ENCODE measurements around the gene SRCAP. TPM values are rescaled to one million over a fixed set of nuclear protein-coding genes. Genes with fewer than 3 reads are reported as not detected.
A peak's percentile ranks its signal among the peaks of the same experiment; 100 is the strongest.

SRCAP gene
- total RNA-seq, 1 experiment from 2014 or later, result 60.7 TPM

- Mint-ChIP-seq H3K9me3 (ENCODE audit: unreplicated experiment) (no peaks in the 10 kb centered on the region), H3K27me3 (ENCODE audit: insufficient read depth, unreplicated experiment) (no peaks in the 10 kb centered on the region), H3K4me3 (ENCODE audit: unreplicated experiment) (no peak overlapping the region), H3K36me3 (ENCODE audit: insufficient read depth, unreplicated experiment) (peaks cover 90% of the 10 kb centered on the region), H3K4me1 (ENCODE audit: insufficient read depth, unreplicated experiment) (peaks cover 5% of the 10 kb centered on the region), H3K27ac (ENCODE audit: low read depth, unreplicated experiment) (peak overlapping the region; percentile 7)
- POLR2A ChIA-PET, result interaction anchor here (1.1 to 1.7 kb wide), 3 partner anchors 13 to 23 kb away, joined by 4 to 5 read pairs (median 5); partner anchors contain the start of gene PHKG2
- no peak for TF ChIP-seq CTCF (IDR thresholded peaks at IDR 0.05; ENCODE audit: unreplicated experiment)
- BruUV-seq (replicated peaks), result no TSS peak
- intact Hi-C loops (cut with micrococcal nuclease), result no loop called here
- no peak for DNase-seq (ENCODE audit: unreplicated experiment)
- CTCF ChIA-PET, result interaction anchor here (0.7 kb wide), 2 partner anchors 28 to 430 kb away, joined by 3 to 4 read pairs; no protein-coding TSS in a partner anchor
Observed at GRCh38 chr16:30724641-30725417, 25.9 kb downstream of the SRCAP start.

- Mint-ChIP-seq H3K36me3 (ENCODE audit: insufficient read depth, unreplicated experiment) (peaks cover 90% of the 10 kb centered on the region), H3K4me1 (ENCODE audit: insufficient read depth, unreplicated experiment) (peaks cover 5% of the 10 kb centered on the region), H3K27ac (ENCODE audit: low read depth, unreplicated experiment) (peak overlapping the region; percentile 7), H3K27me3 (ENCODE audit: insufficient read depth, unreplicated experiment) (no peaks in the 10 kb centered on the region), H3K4me3 (ENCODE audit: unreplicated experiment) (no peak overlapping the region), H3K9me3 (ENCODE audit: unreplicated experiment) (no peaks in the 10 kb centered on the region)
- no peak for DNase-seq (ENCODE audit: unreplicated experiment)
- intact Hi-C loops (cut with micrococcal nuclease), result no loop called here
- POLR2A ChIA-PET, result interaction anchor here (1.7 kb wide), 1 partner anchor 12 kb away, joined by 5 read pairs; no protein-coding TSS in a partner anchor
- CTCF ChIA-PET, result interaction anchor here (0.7 kb wide), 1 partner anchor 29 kb away, joined by 4 read pairs; no protein-coding TSS in a partner anchor
- no peak for TF ChIP-seq CTCF (IDR thresholded peaks at IDR 0.05; ENCODE audit: unreplicated experiment)
- no TSS peak for BruUV-seq (replicated peaks)
Observed at GRCh38 chr16:30725418-30725792, 26.4 kb downstream of the SRCAP start.

- no peak for TF ChIP-seq CTCF (IDR thresholded peaks at IDR 0.05; ENCODE audit: unreplicated experiment)
- BruUV-seq (replicated peaks), result no TSS peak
Observed at GRCh38 chr16:30728321-30728720, 29.4 kb downstream of the SRCAP start.

GRCh38 chr16:30728899-30729672 is 30.1 kb downstream of the SRCAP start:
- BruUV-seq (replicated peaks), result no TSS peak
- Mint-ChIP-seq H3K4me1 (ENCODE audit: insufficient read depth, unreplicated experiment) (no peaks in the 10 kb centered on the region), H3K27me3 (ENCODE audit: insufficient read depth, unreplicated experiment) (no peaks in the 10 kb centered on the region), H3K27ac (ENCODE audit: low read depth, unreplicated experiment) (no peak overlapping the region), H3K36me3 (ENCODE audit: insufficient read depth, unreplicated experiment) (peaks cover 99% of the 10 kb centered on the region), H3K4me3 (ENCODE audit: unreplicated experiment) (no peak overlapping the region), H3K9me3 (ENCODE audit: unreplicated experiment) (no peaks in the 10 kb centered on the region)
- DNase-seq (ENCODE audit: unreplicated experiment), result no peak
- POLR2A ChIA-PET, result interaction anchor here (0.9 to 3.2 kb wide), 4 partner anchors 11 to 18 kb away, joined by 3 to 24 read pairs (median 6); a partner anchor contains a TSS
- CTCF ChIA-PET, result interaction anchor here (0.6 kb wide), 1 partner anchor 12 kb away, joined by 4 read pairs; no protein-coding TSS in a partner anchor
- intact Hi-C loops (cut with micrococcal nuclease), result no loop called here
- TF ChIP-seq CTCF (IDR thresholded peaks at IDR 0.05; ENCODE audit: unreplicated experiment), result no peak

More at GRCh38 chr16:30728321-30728720, 29.4 kb downstream of the SRCAP start:
- Mint-ChIP-seq H3K27me3 (ENCODE audit: insufficient read depth, unreplicated experiment) (no peaks in the 10 kb centered on the region), H3K27ac (ENCODE audit: low read depth, unreplicated experiment) (no peak overlapping the region), H3K36me3 (ENCODE audit: insufficient read depth, unreplicated experiment) (peaks cover 97% of the 10 kb centered on the region), H3K9me3 (ENCODE audit: unreplicated experiment) (no peaks in the 10 kb centered on the region), H3K4me1 (ENCODE audit: insufficient read depth, unreplicated experiment) (no peaks in the 10 kb centered on the region), H3K4me3 (ENCODE audit: unreplicated experiment) (no peak overlapping the region)
- ChIA-PET CTCF (no interaction called here), POLR2A (interaction anchor here (1.9 kb wide), 1 partner anchor 13 kb away, joined by 6 read pairs; no protein-coding TSS in a partner anchor)
- intact Hi-C loops (cut with micrococcal nuclease), result no loop called here
- DNase-seq (ENCODE audit: unreplicated experiment), result no peak
